ENCODE data around the gene PLEKHB1.

Gene PLEKHB1, protein sequence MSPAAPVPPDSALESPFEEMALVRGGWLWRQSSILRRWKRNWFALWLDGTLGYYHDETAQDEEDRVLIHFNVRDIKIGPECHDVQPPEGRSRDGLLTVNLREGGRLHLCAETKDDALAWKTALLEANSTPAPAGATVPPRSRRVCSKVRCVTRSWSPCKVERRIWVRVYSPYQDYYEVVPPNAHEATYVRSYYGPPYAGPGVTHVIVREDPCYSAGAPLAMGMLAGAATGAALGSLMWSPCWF

DNA sequence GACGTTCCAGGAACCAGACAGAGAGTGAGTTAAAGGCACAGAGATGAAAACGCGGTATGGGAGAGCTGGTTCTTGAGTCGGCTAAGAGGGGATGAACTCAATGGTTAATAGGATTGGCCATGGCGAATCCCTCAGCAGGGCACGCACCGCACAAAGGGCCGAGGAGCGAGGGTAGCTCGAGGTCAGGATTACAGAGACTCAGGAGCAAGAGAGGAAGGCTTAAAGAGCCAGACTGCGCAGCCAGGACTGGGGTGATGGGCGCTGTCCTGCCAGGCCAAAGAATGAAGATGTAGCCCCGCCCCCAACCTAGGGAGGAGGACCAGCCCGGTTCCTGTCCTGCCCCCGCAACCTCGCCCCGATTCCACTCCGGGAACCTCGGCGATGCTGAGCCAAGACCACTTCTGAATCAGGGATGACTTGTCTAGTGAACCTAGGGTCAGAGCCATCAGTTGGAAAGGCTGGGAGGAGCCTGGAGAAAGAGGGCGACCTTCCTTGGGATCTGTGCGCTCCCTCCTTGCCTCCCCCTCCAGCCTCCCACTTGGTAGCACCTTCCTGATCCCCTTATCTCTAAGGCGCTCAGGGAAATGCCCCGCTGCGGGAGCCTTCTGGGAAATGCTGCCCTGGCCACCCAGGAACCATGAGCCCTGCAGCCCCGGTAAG lies at the start of gene PLEKHB1:
TSS of gene PLEKHB1 (plus strand) at position 610 of the 660 bp plus-strand sequence. CDS start at position 638, 28 bp downstream.
- no peak for DNase-seq

- no peak for DNase-seq
These were observed 48.9 kb upstream of the PLEKHB1 start for GRCh38 chr11:73597336-73597955.

DNA sequence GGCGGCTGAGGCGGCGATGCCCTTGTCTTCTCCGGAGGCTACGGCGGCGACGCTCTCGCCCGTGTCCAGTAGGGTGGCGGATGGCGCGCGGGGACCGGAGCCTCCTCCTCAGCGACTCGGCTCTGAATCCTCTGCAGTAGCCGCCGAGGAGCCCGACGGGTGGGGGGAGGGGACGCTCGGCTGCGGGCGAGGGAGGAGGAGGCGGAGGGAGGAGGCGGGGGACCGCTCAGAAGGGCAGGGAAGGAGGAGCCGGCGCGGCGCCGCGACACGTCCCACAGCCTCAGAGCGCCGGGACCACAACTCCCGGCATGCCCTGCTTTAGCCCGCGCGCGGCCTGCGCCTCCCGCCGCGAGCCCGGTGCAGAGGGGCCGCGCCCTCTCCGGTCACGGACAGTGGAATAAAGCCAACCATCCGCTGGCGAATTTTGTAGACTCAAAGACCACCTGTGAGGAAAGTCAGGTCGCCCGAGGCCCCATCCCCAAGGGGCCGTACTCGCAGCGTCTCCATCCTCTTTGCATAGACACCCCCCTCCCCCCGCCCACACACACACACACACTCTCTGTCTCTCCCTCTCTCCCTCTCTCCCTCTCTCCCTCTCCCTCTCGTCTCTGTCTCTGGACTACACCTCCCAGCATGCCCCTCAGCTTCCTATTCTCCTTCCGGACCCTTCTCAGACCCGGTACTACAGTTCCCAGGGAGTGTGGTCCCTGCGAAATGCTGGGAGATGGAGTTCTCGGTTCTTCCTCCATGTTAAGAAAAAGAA lies 48.2 kb upstream of the PLEKHB1 start, which contains the start of gene FAM168A:
TSS of gene FAM168A (minus strand) at position 157 of the 763 bp plus-strand sequence. CDS start 129,638 bp downstream, outside the sequence.
- DNase-seq = peak; percentile 96

GRCh38 chr11:73598719-73599379 lies 47.5 kb upstream of the PLEKHB1 start:
- DNase-seq = no peak

GRCh38 chr11:73612601-73613140 lies 33.7 kb upstream of the PLEKHB1 start:
- no peak for DNase-seq

DNA sequence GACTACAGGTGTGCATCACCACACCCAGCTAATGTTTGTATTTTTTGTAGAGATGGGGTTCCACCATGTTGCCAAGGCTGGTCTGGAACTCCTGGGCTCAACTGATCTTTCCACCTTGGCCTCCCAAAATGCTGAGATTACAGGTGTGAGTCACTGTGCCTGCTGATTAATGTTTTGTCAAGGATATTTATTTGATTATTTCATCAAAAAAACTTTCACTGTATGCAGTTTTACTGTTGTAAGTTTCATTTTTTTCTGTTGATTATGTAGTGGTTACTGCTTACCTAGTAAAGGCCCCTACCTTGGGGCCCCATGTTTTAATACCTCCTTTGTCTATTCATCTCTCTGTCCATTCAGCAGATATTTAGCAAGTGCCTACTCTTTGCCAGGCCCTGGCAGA lies 31.8 kb upstream of the PLEKHB1 start:
- DNase-seq = no peak

GRCh38 chr11:73622926-73623593 lies 23.3 kb upstream of the PLEKHB1 start:
- no peak for DNase-seq

DNA sequence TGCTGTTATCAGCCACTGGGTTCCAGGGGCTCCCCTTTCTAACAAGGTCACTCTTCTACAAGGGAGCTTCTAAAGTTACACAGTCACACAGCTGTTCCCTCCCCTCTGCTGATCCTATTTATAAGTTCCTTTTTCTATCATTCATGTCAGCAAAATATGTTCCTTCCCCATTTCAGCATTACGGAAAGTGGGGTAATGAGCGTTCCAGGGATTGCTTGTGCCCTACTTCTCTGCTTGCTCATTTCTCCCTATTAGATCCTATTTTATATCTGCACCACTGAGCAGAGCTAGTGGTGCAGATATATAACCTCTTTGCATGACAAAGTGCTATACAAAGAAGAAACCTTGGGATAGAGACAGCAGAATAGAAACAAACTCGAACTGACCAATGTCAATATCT lies 22.7 kb upstream of the PLEKHB1 start:
- no peak for DNase-seq

DNA sequence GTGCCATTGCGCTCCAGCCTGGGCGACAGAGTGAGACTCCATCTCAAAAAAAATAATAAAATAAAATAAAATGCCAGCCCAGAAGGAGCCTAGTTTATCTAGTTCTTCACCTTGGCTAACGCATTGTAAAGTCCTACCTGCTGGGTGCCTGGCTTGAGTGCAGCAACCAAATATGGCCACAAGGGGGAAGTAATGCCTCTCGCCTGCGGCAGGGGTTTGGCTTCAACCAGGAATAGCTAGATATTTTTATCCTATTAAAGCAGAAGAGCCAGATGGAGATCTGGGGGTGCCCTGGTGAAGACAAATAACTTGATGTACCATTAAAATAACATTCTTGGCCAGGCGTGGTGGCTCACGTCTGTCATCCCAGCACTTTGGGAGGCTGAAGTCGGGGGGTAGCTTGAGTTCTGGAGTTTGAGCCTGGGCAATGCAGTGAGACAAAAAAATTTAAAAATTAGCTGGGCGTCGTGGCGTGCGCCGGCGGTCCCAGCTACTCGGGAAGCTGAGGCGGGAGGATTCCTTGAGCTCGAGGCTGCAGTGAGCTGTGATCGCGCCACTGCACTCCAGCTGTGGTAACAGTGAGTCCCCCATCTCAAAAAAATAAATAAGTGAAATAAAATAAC lies 20.6 kb upstream of the PLEKHB1 start:
- peak; percentile 51 for DNase-seq

GRCh38 chr11:73629907-73630306 lies 16.5 kb upstream of the PLEKHB1 start:
- DNase-seq = no peak

DNA sequence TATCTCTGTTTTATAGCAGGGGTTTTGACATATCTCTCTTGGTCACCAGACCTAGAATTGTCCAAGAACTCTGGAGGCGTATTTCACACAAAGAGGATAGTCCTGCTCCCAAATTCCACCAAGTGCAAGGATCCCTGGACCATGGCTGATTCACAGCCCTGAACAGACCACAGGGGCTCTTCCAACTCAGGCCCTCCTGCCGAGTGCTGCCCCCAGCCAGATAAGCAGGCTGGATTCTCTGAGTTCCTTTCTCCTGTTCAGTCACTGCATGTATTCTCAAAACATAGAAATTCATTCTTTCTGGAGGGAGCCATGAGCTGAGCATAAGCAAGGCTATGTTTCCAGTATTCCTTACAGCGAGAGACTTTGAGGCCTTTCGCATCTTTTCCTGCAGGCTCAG lies 13.4 kb upstream of the PLEKHB1 start:
- DNase-seq = no peak

DNA sequence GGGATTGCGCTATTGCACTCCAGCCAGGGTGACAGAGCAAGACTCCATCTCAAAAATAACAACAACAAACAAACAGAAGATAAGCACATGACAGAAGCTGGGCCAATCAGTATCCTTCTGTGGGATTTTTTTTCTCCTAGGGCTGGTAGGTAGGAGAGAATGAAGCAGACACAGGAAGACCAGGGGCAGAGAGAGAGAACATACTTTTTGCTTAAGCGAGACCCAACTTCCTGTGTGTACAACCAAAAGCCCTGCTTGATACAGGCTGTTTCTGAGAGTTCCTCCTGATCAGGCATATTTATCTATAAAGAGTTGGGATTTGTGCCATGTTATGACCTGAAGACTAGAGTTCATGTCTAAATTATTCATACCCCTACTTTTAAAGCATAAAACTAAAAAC lies 12.4 kb upstream of the PLEKHB1 start:
- no peak for DNase-seq

DNA sequence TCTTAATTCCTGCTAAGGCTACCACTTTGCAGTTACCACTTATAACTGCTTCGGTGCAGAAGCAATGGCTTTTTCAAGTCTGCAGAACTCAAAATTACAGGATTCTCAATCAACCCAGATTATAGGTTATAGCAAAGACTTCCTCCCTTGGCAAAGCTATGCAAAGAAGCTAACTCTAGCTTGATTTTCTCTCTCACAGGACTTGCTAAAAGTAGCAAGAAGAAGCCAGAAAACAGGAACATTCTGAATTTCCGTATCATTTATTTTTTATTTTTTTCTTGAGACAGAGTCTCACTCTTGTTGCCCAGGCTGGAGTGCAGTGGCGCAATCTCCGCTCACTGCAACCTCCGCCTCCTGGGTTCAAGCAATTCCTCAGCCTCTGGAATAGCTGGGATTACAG lies 10.7 kb upstream of the PLEKHB1 start:
- DNase-seq = no peak

- DNase-seq = no peak
These were observed 10.1 kb upstream of the PLEKHB1 start for GRCh38 chr11:73636249-73636648.

DNA sequence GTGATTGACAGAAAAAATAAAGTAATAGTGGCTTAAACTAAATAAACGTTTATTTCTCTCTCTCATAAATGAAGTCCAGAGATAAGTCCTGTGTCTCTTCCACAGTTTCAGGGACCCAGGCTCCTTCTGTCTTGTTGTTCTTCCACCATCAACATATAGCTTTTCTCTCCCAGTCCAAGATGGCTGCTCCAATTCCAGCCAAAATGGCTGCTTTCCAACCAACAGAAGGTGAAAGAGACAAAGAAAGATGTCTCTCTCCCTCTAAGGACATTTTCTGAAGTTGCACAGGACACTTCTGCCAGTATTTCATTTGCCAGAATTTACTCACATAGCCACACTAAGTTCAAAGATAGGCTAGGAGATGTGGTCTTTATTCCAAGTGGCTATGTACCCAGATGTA lies 9.4 kb upstream of the PLEKHB1 start:
- no peak for DNase-seq

DNA sequence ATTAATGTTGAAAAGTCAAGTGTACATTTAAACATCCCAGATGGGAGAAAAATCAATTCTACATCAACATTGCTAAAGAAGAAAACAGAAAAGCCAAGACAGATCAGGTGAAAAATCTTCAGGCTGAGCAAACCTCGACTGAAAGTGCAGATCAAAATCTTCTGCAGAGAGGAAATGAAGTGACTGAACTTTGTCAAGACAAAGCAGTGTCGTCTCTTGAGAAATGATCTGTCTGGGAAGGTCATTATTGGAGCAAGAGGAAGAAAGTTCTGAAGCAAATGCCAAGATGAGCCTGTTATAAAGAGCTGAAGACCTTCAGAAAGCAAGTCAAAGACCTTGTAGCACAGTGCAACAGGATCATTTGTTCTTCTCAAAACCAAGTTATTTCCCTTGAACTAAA lies 5.8 kb upstream of the PLEKHB1 start:
- DNase-seq = no peak

DNA sequence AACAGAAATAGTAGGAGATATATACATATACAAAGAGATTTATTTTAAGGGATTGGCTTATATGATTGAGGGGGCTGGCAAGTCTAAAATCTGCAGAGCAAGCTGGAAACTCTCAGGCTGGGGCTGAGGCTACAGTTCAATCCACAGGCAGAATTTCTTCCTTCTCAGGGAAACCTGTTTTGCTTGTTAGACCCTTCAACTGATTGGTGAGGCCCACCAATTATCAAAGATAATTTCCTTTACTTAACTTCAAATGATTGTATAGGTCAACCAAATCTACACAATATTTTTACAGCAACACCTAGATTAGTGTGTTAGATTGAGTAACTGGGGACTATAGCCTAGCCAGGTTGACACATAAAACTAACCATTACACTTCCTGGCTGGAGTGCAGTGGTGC lies 4.7 kb upstream of the PLEKHB1 start:
- DNase-seq = no peak

GRCh38 chr11:73645121-73645969 lies 1.0 kb upstream of the PLEKHB1 start:
- no peak for DNase-seq

DNA sequence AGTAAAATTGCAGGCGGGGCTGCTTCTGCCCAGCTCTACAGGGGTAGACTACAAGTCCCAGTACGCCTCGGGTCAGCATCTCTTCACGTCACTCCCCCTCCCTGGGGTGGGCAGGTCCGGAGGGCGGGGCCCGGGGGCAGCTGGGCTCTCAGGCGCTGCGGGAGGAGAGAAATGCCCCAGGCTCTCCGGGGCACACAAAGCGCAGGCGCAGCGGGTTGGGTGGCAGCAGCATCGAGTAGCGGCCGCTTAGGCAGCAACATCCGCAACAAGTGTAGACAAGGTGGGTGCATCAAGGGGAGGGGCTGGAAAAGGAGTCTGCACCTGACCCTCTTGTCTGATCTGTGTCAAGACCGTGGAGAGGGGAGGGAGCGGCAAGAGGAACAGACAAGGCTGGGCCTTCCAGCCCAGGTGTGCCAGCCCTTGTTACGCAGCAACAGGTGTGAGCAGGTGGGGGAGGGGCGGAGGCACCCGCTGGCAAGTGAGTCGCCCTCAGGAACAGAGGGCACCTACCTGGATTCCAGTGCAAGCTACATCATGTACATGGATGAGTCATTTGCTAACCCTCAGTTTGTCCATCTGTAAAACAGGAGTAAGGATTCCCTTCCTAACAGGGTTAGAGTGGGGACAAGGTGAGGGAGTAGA lies 1.2 kb downstream of the PLEKHB1 start:
- DNase-seq = no peak

DNA sequence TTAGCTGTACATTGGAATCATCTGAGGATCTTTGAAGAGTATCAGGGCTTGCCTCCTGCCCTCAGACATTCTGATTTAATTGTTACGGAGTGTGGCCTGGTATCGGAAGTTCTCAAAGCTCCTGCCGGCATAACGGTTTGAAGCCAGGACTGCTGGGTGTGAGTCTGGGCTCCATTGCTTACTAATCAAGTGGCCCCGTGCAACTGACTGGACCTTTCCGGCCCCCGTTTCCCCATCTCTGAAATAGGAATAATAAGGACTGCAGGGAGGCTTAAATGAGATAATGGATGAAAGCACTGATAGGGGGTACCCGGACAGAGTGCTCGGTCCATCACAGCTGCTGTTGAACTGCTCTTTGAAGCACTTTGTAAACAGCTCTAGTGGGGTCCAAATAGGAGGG lies 1.7 kb downstream of the PLEKHB1 start:
- no peak for DNase-seq
